Thoracic aorta (tissue), 2 donors: ENCODE results near the gene NFU1. TPM values are rescaled to one million over a fixed set of nuclear protein-coding genes. Genes with fewer than 3 reads are reported as not detected.
"Not testable (repeated sequence)": the region's sequence is repeated elsewhere in the genome, so short reads cannot be mapped to it uniquely, and the experiment has no call there.

ENCODE experiments used
- ATAC-seq: fragments of 150-250 bp; one replicate; pipeline ENCODE4 v1.8.0; 2017; ENCODE audit warnings: low read depth; ENCODE audit not compliant: insufficient number of reproducible peaks, low FRiP score
- DNase-seq: peaks from one replicate; pipeline ENCODE4 v3.0.0-alpha.2; 2020; ENCODE audit warnings: low spot score
- H3K27ac ChIP-seq, 2 donors: fragments of 200-600 bp; sonication (generic); 1 replicate in 1 of 2; 2 replicates in 1 of 2; pipeline ENCODE4 v1.5.1; 2016; ENCODE audit warnings: mild to moderate bottlenecking in 2 of 2, moderate library complexity in 2 of 2
- H3K27me3 ChIP-seq: fragments of 200-600 bp; sonication (generic); replicated peaks from 2 replicates; pipeline ENCODE4 v1.6.0; 2016; ENCODE audit warnings: mild to moderate bottlenecking; ENCODE audit not compliant: insufficient read depth
- H3K36me3 ChIP-seq: fragments of 200-600 bp; sonication (generic); one replicate; pipeline ENCODE4 v1.5.1; 2016
- H3K4me1 ChIP-seq, 2 donors: fragments of 200-600 bp; sonication (generic); 1 replicate in 1 of 2; 2 replicates in 1 of 2; pipeline versions ENCODE4 v1.5.1 to v1.6.0; 2016; ENCODE audit warnings: low read depth in 2 of 2, mild to moderate bottlenecking in 1 of 2; ENCODE audit not compliant: control insufficient read depth in 1 of 2
- H3K4me3 ChIP-seq: fragments of 200-600 bp; sonication (generic); 2 replicates; pipeline ENCODE4 v1.5.1; 2016; ENCODE audit warnings: mild to moderate bottlenecking
- H3K9me3 ChIP-seq: fragments of 200-600 bp; sonication (generic); 2 replicates; pipeline ENCODE4 v1.5.1; 2016
- CTCF ChIP-seq: fragments of 200-600 bp; sonication (generic); IDR thresholded peaks from one replicate; pipeline ENCODE4 v1.5.1; 2019; ENCODE audit warnings: antibody characterized with exemption
- total RNA-seq, 2 donors: library from RNA; depleted of rRNA; stranded (reverse); fragments of >200 nt; gene quantifications; one replicate each; pipeline versions ENCODE4 v1.1.0 to v1.2.3, GENCODE V29; 2016

NFU1 gene
- total RNA-seq, 2 donors from 2014 or later = 44.6 to 51.6 TPM

DNA sequence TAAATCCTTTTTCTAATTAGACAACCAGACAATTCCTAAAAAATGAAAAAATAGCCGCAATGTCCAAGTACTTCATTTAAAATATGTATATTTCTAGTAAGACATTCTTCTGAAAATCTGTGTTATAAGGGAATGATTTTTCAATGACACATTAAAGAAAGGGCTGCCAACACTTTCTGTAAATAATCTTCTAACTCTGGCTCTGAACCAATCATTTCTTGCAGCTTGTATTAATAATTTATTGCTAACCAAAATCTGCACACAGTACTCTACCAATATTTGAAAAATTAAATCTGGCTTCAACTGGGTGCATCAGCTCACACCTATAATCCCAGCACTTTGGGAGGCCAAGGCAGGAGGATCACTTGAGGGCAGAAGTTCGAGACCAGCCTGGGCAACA, 8.3 kb downstream of the NFU1 start:
- Histone ChIP-seq H3K9me3 (no peaks in the 10 kb centered on the region), H3K4me3 (no peak overlapping the region), H3K4me1 (peaks cover 0 to 6% of the 10 kb centered on the region in 2 donors), H3K36me3 (peaks cover 31% of the 10 kb centered on the region), H3K27ac (peak overlapping the region in 1 of 2 donors; percentile 16), H3K27me3 (no peaks in the 10 kb centered on the region)
- no peak for ATAC-seq
- no peak for DNase-seq
- TF ChIP-seq CTCF = no peak

GRCh38 chr2:69424419-69424818, 12.8 kb downstream of the NFU1 start:
- DNase-seq (no peak), ATAC-seq (no peak)
- no peak for TF ChIP-seq CTCF
- Histone ChIP-seq H3K4me1 (peaks cover 8 to 11% of the 10 kb centered on the region in 2 donors), H3K9me3 (no peaks in the 10 kb centered on the region), H3K4me3 (no peak overlapping the region), H3K27me3 (no peaks in the 10 kb centered on the region), H3K36me3 (peaks cover 28% of the 10 kb centered on the region), H3K27ac (no peak overlapping the region)

- no peak for ATAC-seq
Observed at GRCh38 chr2:69422198-69422597, 15.0 kb downstream of the NFU1 start.

GRCh38 chr2:69419111-69419510, 18.1 kb downstream of the NFU1 start:
- not testable (repeated sequence) for H3K9me3 ChIP-seq, H3K27ac ChIP-seq, H3K4me1 ChIP-seq, DNase-seq, H3K27me3 ChIP-seq, ATAC-seq, H3K4me3 ChIP-seq
- peaks cover 31% of the 10 kb centered on the region for H3K36me3 ChIP-seq

More at GRCh38 chr2:69422198-69422597, 15.0 kb downstream of the NFU1 start:
- H3K4me1 ChIP-seq = peaks cover 5 to 8% of the 10 kb centered on the region in 2 donors
- H3K27me3 ChIP-seq = no peaks in the 10 kb centered on the region
- no peak overlapping the region for H3K27ac ChIP-seq
- H3K4me3 ChIP-seq = peak overlapping the region; percentile 14
- no peaks in the 10 kb centered on the region for H3K9me3 ChIP-seq
- H3K36me3 ChIP-seq = peaks cover 36% of the 10 kb centered on the region
- no peak for DNase-seq
- no peak for TF ChIP-seq CTCF

DNA sequence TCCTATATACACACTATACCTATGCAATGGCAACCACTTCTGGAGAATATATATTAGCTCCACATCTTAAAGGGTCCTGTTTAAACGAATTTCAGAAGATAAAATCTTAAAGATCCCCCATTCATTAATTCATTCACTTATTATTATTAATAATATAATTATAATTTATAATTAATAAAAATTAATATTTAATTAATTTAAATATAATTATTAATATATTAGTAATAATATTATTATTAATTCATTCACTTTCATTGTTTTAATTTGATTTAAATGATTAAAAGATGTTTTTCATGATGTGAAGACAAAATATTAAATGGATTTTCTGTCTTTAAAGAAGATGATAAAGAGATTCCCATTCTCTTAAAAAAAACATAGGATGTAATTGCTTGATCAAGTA, 21.1 kb downstream of the NFU1 start:
- Histone ChIP-seq H3K9me3 (no peaks in the 10 kb centered on the region), H3K4me1 (no peaks in the 10 kb centered on the region), H3K27me3 (no peaks in the 10 kb centered on the region), H3K27ac (no peak overlapping the region), H3K36me3 (peaks cover 32% of the 10 kb centered on the region), H3K4me3 (no peak overlapping the region)
- DNase-seq = no peak
- no peak for ATAC-seq
- no peak for TF ChIP-seq CTCF

DNA sequence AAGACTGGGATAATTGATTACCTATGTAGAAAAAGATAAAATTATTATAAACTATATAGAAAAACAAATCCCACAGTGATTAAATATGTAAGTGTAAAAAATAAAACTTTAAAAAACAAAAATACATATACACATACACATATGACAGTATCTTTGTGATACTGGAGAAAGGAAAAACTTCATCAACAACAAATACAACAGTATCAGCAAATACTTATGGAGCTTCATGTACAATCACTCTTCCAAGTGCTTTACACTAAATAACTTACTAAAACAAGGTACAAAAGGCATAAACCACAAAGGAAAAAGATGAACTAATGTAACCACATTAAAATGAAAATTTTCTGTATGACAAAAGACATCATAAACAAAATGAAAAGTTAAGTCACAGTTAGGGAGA, 26.1 kb downstream of the NFU1 start:
- Histone ChIP-seq H3K27ac (no peak overlapping the region), H3K4me3 (no peak overlapping the region), H3K27me3 (no peaks in the 10 kb centered on the region), H3K36me3 (peaks cover 16% of the 10 kb centered on the region), H3K4me1 (no peaks in the 10 kb centered on the region), H3K9me3 (no peaks in the 10 kb centered on the region)
- no peak for TF ChIP-seq CTCF
- no peak for DNase-seq
- ATAC-seq = no peak
